AG04449 (cell line): Measurements from ENCODE around the gene MLN.

Source experiments
- CTCF ChIA-PET: fragments of 350-600 bp; formaldehyde crosslinking; extraction: SDS; loops from one replicate; lab custom pipeline; 2021; ENCODE audit warnings: antibody characterized with exemption; lab: Yijun Ruan, JAX
- POLR2A ChIA-PET: fragments of 400-600, 350-600 bp; formaldehyde crosslinking; extraction: SDS; loops from one replicate; lab custom pipeline; 2020; ENCODE audit warnings: antibody characterized with exemption, inconsistent platforms; lab: Yijun Ruan, JAX
- DNase-seq: peaks from one replicate; pipeline ENCODE4 v3.0.0-alpha.2; 2010; ENCODE audit warnings: low read depth, low spot score
- H3K4me3 ChIP-seq: 2 replicates; pipeline ENCODE4 v1.5.1; 2011; ENCODE audit warnings: low read depth, mild to moderate bottlenecking, control low read depth, low read length
- TF ChIP-seq, protein P1 (sequence below): IDR thresholded peaks from one replicate; pipeline ENCODE4 v1.5.1; 2011; ENCODE audit warnings: mild to moderate bottlenecking, moderate library complexity, low read length, control low read depth, inconsistent platforms; ENCODE audit not compliant: insufficient read depth; ENCODE audit errors: missing control alignments

MLN gene

DNA sequence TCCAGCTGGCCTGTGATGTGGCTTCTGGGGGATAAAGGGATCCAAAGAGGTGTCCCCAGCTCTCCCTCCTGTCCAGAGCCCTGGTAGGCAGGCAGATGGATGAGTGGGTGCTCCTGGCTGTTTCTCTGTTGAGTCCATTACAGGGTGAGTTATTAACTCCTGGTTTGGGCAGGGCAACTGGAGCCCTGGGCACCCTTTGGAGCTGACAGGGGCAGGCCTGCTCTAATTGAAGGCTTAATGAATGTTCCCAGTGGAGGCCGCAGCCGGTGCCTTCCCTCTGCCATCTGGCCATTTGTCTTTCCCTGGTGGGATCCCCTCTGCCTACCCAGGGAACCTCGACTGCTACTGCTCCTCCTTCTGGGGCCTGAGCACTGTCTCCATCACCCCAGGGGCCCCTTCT lies 44.7 kb upstream of the MLN start:
- TF ChIP-seq, protein P1, sequence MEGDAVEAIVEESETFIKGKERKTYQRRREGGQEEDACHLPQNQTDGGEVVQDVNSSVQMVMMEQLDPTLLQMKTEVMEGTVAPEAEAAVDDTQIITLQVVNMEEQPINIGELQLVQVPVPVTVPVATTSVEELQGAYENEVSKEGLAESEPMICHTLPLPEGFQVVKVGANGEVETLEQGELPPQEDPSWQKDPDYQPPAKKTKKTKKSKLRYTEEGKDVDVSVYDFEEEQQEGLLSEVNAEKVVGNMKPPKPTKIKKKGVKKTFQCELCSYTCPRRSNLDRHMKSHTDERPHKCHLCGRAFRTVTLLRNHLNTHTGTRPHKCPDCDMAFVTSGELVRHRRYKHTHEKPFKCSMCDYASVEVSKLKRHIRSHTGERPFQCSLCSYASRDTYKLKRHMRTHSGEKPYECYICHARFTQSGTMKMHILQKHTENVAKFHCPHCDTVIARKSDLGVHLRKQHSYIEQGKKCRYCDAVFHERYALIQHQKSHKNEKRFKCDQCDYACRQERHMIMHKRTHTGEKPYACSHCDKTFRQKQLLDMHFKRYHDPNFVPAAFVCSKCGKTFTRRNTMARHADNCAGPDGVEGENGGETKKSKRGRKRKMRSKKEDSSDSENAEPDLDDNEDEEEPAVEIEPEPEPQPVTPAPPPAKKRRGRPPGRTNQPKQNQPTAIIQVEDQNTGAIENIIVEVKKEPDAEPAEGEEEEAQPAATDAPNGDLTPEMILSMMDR, result no peak
- H3K4me3 ChIP-seq, result no peak overlapping the region
- ChIA-PET CTCF (no interaction called here), POLR2A (interaction anchor here (0.9 to 1.0 kb wide), 2 partner anchors 8 to 13 kb away, joined by 3 read pairs; no protein-coding TSS in a partner anchor)
- no peak for DNase-seq

DNA sequence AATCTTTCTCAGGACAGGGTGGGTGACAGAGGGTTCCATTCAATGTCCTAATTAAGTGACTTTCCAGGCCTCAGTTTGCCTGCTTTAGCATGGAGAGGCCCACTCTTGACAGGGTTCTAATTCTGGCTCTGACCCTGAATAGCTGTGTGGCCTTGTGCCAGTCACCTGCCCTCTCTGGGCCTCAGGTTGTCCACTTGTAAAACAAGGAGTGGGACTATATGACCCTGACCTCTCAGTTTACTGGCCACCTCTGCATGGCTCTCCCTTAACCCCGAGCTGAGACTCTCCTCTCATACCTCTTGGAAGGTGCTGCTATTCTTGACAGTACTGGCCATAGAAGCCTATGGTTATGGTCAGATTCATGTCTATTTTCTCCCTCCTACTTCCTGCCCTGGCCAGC lies 44.1 kb upstream of the MLN start:
- ChIA-PET POLR2A (interaction anchor here (1.0 kb wide), 1 partner anchor 13 kb away, joined by 3 read pairs; no protein-coding TSS in a partner anchor), CTCF (no interaction called here)

DNA sequence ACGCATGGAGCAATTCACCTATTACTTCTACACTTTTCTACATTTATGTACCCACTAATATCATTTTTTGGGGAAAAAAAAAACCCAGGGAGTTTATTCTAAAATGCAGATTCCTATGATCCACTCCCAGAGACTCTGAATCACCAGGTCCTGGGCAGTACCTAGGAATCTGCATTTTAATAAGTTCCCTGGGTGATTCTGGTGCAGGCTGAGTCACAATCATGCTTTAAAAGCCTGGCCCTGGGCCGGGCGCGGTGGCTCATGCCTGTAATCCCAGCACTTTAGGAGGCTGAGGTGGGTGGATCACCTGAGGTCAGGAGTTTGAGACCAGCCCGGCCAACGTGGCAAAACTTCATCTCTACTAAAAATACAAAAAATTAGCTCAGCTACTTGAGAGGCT lies 43.3 kb upstream of the MLN start:
- H3K4me3 ChIP-seq, result no peak overlapping the region
- TF ChIP-seq, protein P1, result no peak
- POLR2A ChIA-PET, result no interaction called here
- no peak for DNase-seq
- CTCF ChIA-PET, result interaction anchor here (0.8 to 1.0 kb wide), 2 partner anchors 8 to 75 kb away, joined by 3 read pairs; no protein-coding TSS in a partner anchor

More for the DNA sequence above, 44.1 kb upstream of the MLN start:
- H3K4me3 ChIP-seq, result no peak overlapping the region
- no peak for DNase-seq
- TF ChIP-seq, protein P1, result no peak

DNA sequence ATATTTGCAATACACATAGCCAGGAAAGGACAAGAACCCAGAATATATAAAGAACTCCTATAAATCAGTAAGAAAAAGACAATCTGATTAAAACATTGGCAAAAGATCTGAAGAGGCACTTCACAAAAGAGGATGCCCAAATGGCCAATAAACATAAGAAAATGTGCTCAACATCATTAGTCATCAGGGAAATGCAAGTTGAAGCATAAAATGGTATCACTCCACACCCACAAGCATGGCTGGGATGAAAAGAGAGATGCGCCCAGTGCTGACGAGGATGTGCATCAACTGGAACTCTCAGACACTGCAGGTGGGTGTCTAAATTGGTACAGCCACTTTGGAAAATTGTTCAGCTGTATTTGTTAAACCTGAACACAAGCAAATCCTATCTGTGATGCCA lies 42.4 kb upstream of the MLN start:
- CTCF ChIA-PET, result interaction anchor here (1.0 kb wide), 1 partner anchor 7 kb away, joined by 3 read pairs; no protein-coding TSS in a partner anchor
- TF ChIP-seq, protein P1, result no peak
- DNase-seq, result no peak
- H3K4me3 ChIP-seq, result no peak overlapping the region
- POLR2A ChIA-PET, result no interaction called here

DNA sequence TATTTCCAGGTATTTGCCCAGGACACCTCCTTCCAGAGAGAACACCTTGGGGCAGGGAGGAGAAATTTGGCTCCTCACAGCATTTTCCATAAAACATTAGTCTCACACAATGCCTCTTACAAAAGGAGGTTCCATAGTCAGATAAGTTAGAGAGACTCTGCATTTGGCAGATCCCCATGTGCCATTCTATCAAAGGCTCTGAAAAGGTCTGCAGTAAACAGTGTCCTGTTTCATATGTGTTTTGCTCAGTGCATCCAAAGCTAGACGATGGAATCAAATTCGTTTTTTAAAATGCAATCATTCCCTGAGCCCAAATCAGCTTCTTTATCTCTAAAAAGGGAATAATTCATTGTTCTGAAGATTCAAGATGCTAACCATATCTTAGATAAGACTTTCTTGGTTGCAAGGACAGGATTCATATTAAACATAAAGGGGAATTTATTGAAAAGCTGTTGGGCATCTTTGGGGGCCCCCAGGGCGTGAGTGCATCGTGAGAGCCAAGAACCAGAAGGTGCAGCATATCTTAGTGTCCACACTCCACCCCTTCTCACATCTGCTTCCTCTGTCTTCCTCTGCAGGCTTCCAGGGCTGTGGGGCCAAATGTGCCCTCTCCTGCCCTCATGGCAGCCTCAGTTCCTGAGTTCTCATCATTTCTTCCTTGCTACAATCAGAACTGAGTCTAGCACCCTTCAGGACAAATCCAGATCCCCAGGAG lies 41.4 kb upstream of the MLN start:
- TF ChIP-seq, protein P1, result no peak
- no peak overlapping the region for H3K4me3 ChIP-seq
- POLR2A ChIA-PET, result no interaction called here
- CTCF ChIA-PET, result interaction anchor here (1.0 kb wide), 1 partner anchor 9 kb away, joined by 3 read pairs; no protein-coding TSS in a partner anchor
- no peak for DNase-seq
